Cardiac fibroblast (primary cell): ENCODE data around the gene COL8A1.

Source experiments
- DNase-seq, 2 donors: peaks; one replicate each; pipeline versions ENCODE4 v3.0.0 to v3.0.0-alpha.2; 2010; ENCODE audit warnings: low read depth in 2 of 2
- H3K4me3 ChIP-seq, 2 donors: replicated peaks in 1 of 2; 1 replicate in 1 of 2; 2 replicates in 1 of 2; pipeline ENCODE4 v1.5.1; 2011; ENCODE audit warnings: low read depth in 2 of 2, low read length in 2 of 2, mild to moderate bottlenecking in 2 of 2, moderate library complexity in 1 of 2
- CTCF ChIP-seq: IDR thresholded peaks from one replicate; pipeline ENCODE4 v1.5.1; 2011; ENCODE audit warnings: low read depth, mild to moderate bottlenecking, low read length, inconsistent platforms

The COL8A1 gene

GRCh38 chr3:99747915-99748314, 109.5 kb downstream of the COL8A1 start:
- peak in 1 of 2 donors; percentile 57 for DNase-seq
- no peak overlapping the region for H3K4me3 ChIP-seq
- peak; percentile 30 for TF ChIP-seq CTCF

- no peak for TF ChIP-seq CTCF
- DNase-seq, result peak; percentile 81 to 90
- no peak overlapping the region for H3K4me3 ChIP-seq
These were observed 113.3 kb downstream of the COL8A1 start for GRCh38 chr3:99751649-99752048.

- TF ChIP-seq CTCF, result peak; percentile 73
- peak; percentile 87 to 91 for DNase-seq
- no peak overlapping the region for H3K4me3 ChIP-seq
These were observed 115.0 kb downstream of the COL8A1 start for GRCh38 chr3:99753268-99753975.

GRCh38 chr3:99755831-99756230, 117.4 kb downstream of the COL8A1 start:
- H3K4me3 ChIP-seq, result no peak overlapping the region
- DNase-seq, result peak in 1 of 2 donors; percentile 50
- TF ChIP-seq CTCF, result no peak

GRCh38 chr3:99757966-99758365, 119.6 kb downstream of the COL8A1 start:
- DNase-seq, result no peak
- TF ChIP-seq CTCF, result no peak
- no peak overlapping the region for H3K4me3 ChIP-seq

GRCh38 chr3:99758502-99759177, 120.2 kb downstream of the COL8A1 start:
- H3K4me3 ChIP-seq, result no peak overlapping the region
- TF ChIP-seq CTCF, result no peak
- no peak for DNase-seq
